OCI-LY3 (cell line): ENCODE results near the gene MMP7.

Source experiments
- H2AFZ ChIP-seq: fragments of 200-600, 300-600 bp; shearing (Covaris generic); 2 replicates; pipeline ENCODE4 v1.6.0; 2014; ENCODE audit warnings: antibody characterized with exemption, low read depth, low read length
- H3K27ac ChIP-seq: fragments of 200-600, 300-600 bp; sonication (generic); 2 replicates; pipeline ENCODE4 v1.5.1; 2014; ENCODE audit warnings: mild to moderate bottlenecking, low read length, moderate library complexity, mixed read lengths
- H3K27me3 ChIP-seq: fragments of 200-600, 300-600 bp; sonication (generic); 2 replicates; pipeline ENCODE4 v1.6.1; 2014; ENCODE audit warnings: low read depth, low read length, mixed read lengths
- H3K36me3 ChIP-seq: fragments of 200-600, 300-600 bp; sonication (generic); replicated peaks from 2 replicates; pipeline ENCODE3; 2014; ENCODE audit warnings: low read depth, low read length, mixed read lengths
- H3K4me1 ChIP-seq: fragments of 300-600, 200-600 bp; sonication (generic); 2 replicates; pipeline ENCODE4 v1.6.1; 2014; ENCODE audit warnings: low read length, mixed read lengths
- H3K4me2 ChIP-seq: fragments of 200-600, 300-600 bp; sonication (generic); 2 replicates; pipeline ENCODE4 v1.6.1; 2014; ENCODE audit warnings: low read length, mixed read lengths
- H3K4me3 ChIP-seq: fragments of 300-600, 200-600 bp; sonication (generic); 2 replicates; pipeline ENCODE4 v1.5.1; 2014; ENCODE audit warnings: antibody characterized with exemption, mild to moderate bottlenecking, low read length, moderate library complexity
- H3K79me2 ChIP-seq: fragments of 300-600, 200-600 bp; shearing (Covaris generic); 2 replicates; pipeline ENCODE4 v1.6.1; 2014; ENCODE audit warnings: mild to moderate bottlenecking, low read length, mixed read lengths
- H3K9ac ChIP-seq: fragments of 300-600, 200-600 bp; shearing (Covaris generic); 2 replicates; pipeline ENCODE4 v1.6.0; 2014; ENCODE audit warnings: mild to moderate bottlenecking, low read length, moderate library complexity
- H3K9me3 ChIP-seq: fragments of 200-600, 300-600 bp; shearing (Covaris generic); 2 replicates; pipeline ENCODE4 v1.6.1; 2014; ENCODE audit warnings: low read length, mixed read lengths; ENCODE audit not compliant: insufficient read depth
- H4K20me1 ChIP-seq: fragments of 200-600, 300-600 bp; sonication (generic); 2 replicates; pipeline ENCODE4 v1.6.1; 2016; ENCODE audit warnings: low read length, mixed read lengths; ENCODE audit not compliant: insufficient read depth
- CTCF ChIP-seq: fragments of 200-600, 300-600 bp; sonication (generic); IDR thresholded peaks from 2 replicates; pipeline ENCODE4 v1.5.1; 2014; ENCODE audit warnings: antibody characterized with exemption, low read length, low read depth
- EZH2phosphoT487 ChIP-seq: fragments of 200-600 bp; shearing (Covaris generic); IDR thresholded peaks from 2 replicates; pipeline ENCODE4 v1.6.1; 2018; ENCODE audit warnings: antibody characterized with exemption, mixed run types, low read depth

MMP7 gene

GRCh38 chr11:102559839-102560238 is 29.3 kb upstream of the MMP7 start:
- no peaks in the 10 kb centered on the region for H4K20me1 ChIP-seq
- no peaks in the 10 kb centered on the region for H3K9me3 ChIP-seq
- no peaks in the 10 kb centered on the region for H3K36me3 ChIP-seq
- no peak overlapping the region for H3K9ac ChIP-seq
- no peak for TF ChIP-seq CTCF
- no peak for TF ChIP-seq EZH2phosphoT487
- H3K27me3 ChIP-seq = no peaks in the 10 kb centered on the region
- peaks cover 42% of the 10 kb centered on the region for H3K4me1 ChIP-seq
- peak overlapping the region; percentile 57 for H3K27ac ChIP-seq
- H2AFZ ChIP-seq = 0 out of 2 replicates have a peak overlapping the region, but pooled peaks have one; percentile 25
- peak overlapping the region; percentile 68 for H3K4me2 ChIP-seq
- no peaks in the 10 kb centered on the region for H3K79me2 ChIP-seq
- H3K4me3 ChIP-seq = no peak overlapping the region

- no peak overlapping the region for H2AFZ ChIP-seq
- H3K9ac ChIP-seq = no peak overlapping the region
- H3K9me3 ChIP-seq = no peaks in the 10 kb centered on the region
- no peak overlapping the region for H3K4me3 ChIP-seq
- TF ChIP-seq CTCF = no peak
- no peak for TF ChIP-seq EZH2phosphoT487
- no peak overlapping the region for H3K4me2 ChIP-seq
- H3K27me3 ChIP-seq = no peaks in the 10 kb centered on the region
- H3K36me3 ChIP-seq = no peaks in the 10 kb centered on the region
- H3K4me1 ChIP-seq = peaks cover 24% of the 10 kb centered on the region
- H3K27ac ChIP-seq = no peak overlapping the region
- no peaks in the 10 kb centered on the region for H4K20me1 ChIP-seq
- H3K79me2 ChIP-seq = no peaks in the 10 kb centered on the region
Observed at GRCh38 chr11:102555091-102555490, 24.5 kb upstream of the MMP7 start.

- no peaks in the 10 kb centered on the region for H3K27me3 ChIP-seq
- H3K79me2 ChIP-seq = no peaks in the 10 kb centered on the region
- H3K4me3 ChIP-seq = no peak overlapping the region
- H2AFZ ChIP-seq = no peak overlapping the region
- no peak for TF ChIP-seq EZH2phosphoT487
- no peak for TF ChIP-seq CTCF
- peaks cover 13% of the 10 kb centered on the region for H3K4me1 ChIP-seq
- no peaks in the 10 kb centered on the region for H4K20me1 ChIP-seq
- no peak overlapping the region for H3K9ac ChIP-seq
- no peak overlapping the region for H3K27ac ChIP-seq
- H3K4me2 ChIP-seq = no peak overlapping the region
- H3K36me3 ChIP-seq = no peaks in the 10 kb centered on the region
- H3K9me3 ChIP-seq = no peaks in the 10 kb centered on the region
Observed at GRCh38 chr11:102553835-102554282, 23.3 kb upstream of the MMP7 start.

- no peaks in the 10 kb centered on the region for H3K27me3 ChIP-seq
- no peaks in the 10 kb centered on the region for H3K79me2 ChIP-seq
- no peak overlapping the region for H2AFZ ChIP-seq
- H3K4me1 ChIP-seq = peaks cover 19% of the 10 kb centered on the region
- H3K4me2 ChIP-seq = no peak overlapping the region
- no peaks in the 10 kb centered on the region for H3K9me3 ChIP-seq
- H3K9ac ChIP-seq = no peak overlapping the region
- no peak overlapping the region for H3K27ac ChIP-seq
- H3K4me3 ChIP-seq = no peak overlapping the region
- H3K36me3 ChIP-seq = no peaks in the 10 kb centered on the region
- no peaks in the 10 kb centered on the region for H4K20me1 ChIP-seq
- TF ChIP-seq CTCF (no peak), EZH2phosphoT487 (no peak)
Observed at GRCh38 chr11:102552447-102553194, 22.1 kb upstream of the MMP7 start.
